GM10248 (cell line): ENCODE measurements around the gene RASAL1.

Source experiments
- CTCF ChIA-PET: fragments of 300-600 bp; sonication (Branson Sonifier 250); formaldehyde crosslinking; extraction: SDS; loops from one replicate; lab custom pipeline; 2021; ENCODE audit warnings: antibody characterized with exemption; lab: Yijun Ruan, JAX
- POLR2A ChIA-PET: fragments of 350-650 bp; sonication (Branson Sonifier 250); formaldehyde crosslinking; extraction: SDS; loops from one replicate; lab custom pipeline; 2020; ENCODE audit warnings: antibody characterized with exemption; lab: Yijun Ruan, JAX
- DNase-seq: peaks from one replicate; pipeline ENCODE4 v3.0.0; 2012; ENCODE audit errors: extremely low spot score
- CTCF ChIP-seq: IDR thresholded peaks from 2 replicates; pipeline ENCODE4 v1.5.1; 2012; ENCODE audit warnings: mild to moderate bottlenecking, low read depth; ENCODE audit errors: extremely low read depth, missing control alignments, control extremely low read depth

The RASAL1 gene

GRCh38 chr12:113137861-113138783 lies 2.6 kb upstream of the RASAL1 start:
- ChIA-PET CTCF (interaction anchor here (0.9 to 3.0 kb wide), 4 partner anchors 8 to 35 kb away, joined by 3 to 21 read pairs (median 4); no protein-coding TSS in a partner anchor), POLR2A (no interaction called here)
- DNase-seq: no peak
- TF ChIP-seq CTCF: no peak

DNA sequence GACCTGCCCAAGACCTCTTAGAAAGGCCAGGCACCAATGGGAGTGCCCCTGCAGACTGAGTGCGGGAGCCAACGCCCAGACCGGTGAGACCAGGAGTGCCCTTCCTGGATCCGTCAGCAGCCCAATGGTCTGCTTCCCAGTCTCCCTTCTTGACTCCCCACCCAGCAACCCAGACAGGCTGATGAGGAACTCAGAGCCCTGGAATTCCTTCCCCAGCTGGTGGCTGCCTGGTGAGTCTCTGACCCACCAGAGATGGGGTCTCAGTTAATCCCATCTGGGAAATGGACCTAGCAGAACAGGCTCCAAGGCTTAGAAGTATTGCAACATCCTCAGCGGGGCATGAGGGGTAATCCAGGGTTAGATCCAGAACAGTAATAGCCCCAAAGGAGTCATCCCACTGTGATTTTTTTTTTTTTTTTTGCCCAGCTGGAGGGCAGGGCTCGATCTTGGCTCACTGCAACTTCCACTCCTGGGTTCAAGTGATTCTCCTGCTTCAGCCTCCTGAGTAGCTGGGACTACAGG lies 1.5 kb upstream of the RASAL1 start:
- DNase-seq: no peak
- TF ChIP-seq CTCF: no peak
- CTCF ChIA-PET: interaction anchor here (0.8 to 3.0 kb wide), 6 partner anchors 9 to 89 kb away, joined by 3 to 21 read pairs (median 4); partner anchors contain the start of gene CFAP73
- POLR2A ChIA-PET: no interaction called here

- CTCF ChIA-PET: interaction anchor here (0.8 to 6.0 kb wide), 6 partner anchors 9 to 88 kb away, joined by 3 to 41 read pairs (median 4); partner anchors contain the start of gene CFAP73
- POLR2A ChIA-PET: no interaction called here
- TF ChIP-seq CTCF: no peak
- no peak for DNase-seq
Observed at GRCh38 chr12:113136128-113136989, 798 bp upstream of the RASAL1 start.

GRCh38 chr12:113134521-113134951 lies 1.0 kb downstream of the RASAL1 start:
- DNase-seq: no peak
- TF ChIP-seq CTCF: no peak
- ChIA-PET CTCF (interaction anchor here (0.9 to 6.0 kb wide), 12 partner anchors 9 to 104 kb away, joined by 3 to 41 read pairs (median 4); partner anchors contain the start of gene CFAP73), POLR2A (no interaction called here)

DNA sequence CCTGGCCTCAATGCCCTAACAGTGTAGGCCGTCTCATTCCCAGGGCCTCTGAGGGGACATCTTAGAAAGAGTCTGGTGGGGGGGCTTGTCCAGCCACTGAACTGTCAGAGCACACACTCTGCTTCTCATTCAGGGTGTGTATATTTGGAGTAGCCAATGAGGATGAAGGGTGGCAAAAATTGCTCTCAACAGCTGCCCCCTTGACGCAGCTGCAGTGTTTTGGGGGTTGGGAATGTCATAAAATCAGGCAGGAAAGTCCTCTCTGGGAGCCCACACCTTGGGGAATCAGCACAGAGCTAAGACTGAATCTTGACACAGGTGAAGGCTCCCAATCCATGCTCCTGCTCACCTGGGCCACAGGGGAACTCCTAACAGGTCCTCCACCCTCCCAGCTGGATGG lies 1.5 kb downstream of the RASAL1 start:
- DNase-seq: no peak
- no peak for TF ChIP-seq CTCF
- ChIA-PET POLR2A (no interaction called here), CTCF (interaction anchor here (0.9 to 6.0 kb wide), 10 partner anchors 9 to 104 kb away, joined by 3 to 41 read pairs (median 3); partner anchors contain the start of gene CFAP73)
